GM08714 (cell line): Measurements from ENCODE around the gene CHST15.

ENCODE experiments used
- H3K4me3 ChIP-seq: fragments of 200-500 bp; sonication (Bioruptor generic); 2 replicates; pipeline ENCODE4 v1.5.1; 2014; ENCODE audit warnings: mild to moderate bottlenecking, low read length, inconsistent platforms
- ZNF274 ChIP-seq: IDR thresholded peaks from 2 replicates; pipeline ENCODE4 v1.6.1; 2012; ENCODE audit warnings: mild to moderate bottlenecking, low read depth, low read length

The CHST15 gene

DNA sequence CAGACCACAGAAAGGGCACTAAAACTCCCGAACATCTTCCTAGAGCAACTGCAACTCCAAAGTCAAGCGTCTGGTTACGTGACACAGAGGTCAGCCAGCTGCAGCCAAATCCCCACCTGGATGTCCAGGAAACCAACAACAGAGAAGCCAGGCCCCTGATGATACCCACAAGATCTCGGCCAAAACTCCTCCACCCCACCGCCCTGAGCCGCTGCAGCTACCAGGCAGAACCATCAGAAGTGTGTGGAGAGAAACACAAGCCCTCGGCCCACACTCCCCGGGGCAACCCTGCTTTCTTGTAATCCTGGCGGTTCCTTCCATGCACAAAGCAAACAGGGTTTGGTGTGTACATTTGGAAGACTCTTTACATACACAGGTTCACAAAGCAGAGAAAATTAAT, 8.7 kb downstream of the CHST15 start:
- no peak overlapping the region for H3K4me3 ChIP-seq
- no peak for TF ChIP-seq ZNF274

DNA sequence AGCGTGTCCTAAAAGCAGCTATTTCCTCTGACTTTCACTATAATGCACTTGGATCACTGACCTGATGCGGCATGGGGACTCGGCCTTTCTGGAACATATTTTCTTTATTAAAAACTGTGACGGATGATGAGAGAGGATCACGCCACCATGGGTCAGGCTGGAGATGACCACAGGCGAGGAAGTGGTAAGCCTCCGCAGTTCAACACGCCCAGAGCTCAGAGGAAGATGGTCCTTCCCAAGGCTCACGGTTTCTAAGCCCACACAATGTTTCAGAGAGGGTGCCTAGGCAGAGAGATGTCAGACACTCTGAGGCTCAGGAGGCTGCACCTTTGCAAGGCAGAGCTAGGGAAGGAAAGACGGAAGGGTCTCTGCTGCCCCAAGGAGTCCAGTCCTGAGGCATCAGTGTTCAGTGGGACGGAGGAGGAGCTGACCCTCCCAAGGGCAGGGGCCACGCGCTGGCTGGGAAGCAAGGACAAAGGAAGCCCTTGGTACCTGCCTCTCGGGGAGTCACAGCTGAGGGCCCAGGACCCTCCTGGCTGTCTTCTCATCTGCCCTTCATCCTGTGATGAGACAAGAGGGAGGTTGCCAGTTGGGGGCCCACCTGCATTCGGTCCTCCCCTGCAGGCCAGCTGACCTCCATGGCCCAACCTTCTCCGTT, 9.5 kb downstream of the CHST15 start:
- TF ChIP-seq ZNF274, result no peak
- no peak overlapping the region for H3K4me3 ChIP-seq

DNA sequence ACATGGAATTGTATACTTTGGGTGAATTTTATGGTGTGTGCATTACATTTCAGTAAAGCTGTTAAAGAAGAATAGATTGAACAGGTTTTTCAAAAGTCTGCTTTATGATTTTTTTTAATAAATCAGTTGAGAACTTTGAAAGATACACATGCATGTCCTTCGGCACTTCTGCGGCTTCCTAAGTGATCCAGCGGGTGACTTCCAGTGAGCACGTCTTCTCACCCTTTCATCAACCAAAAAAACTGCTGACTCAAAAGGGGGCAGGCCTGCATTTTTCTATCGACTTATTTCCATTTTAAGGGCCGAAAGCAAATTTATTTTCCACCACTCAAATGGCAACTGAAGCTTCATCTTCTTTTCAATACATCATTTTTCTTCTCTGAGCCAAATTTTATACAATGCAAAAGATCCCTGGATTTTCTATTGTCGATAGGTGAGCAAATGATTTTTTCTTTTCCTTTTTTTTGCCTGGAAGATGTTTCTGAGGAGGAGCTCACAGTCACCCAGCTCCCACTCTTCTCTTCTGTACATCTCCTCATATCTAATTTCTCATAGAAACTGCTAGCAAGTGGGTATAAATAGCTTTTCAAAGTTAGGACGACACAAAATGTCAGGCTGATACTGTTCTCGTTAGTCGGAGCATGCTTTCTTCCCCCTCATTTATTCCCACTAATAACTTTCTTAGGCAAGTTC, 10.2 kb downstream of the CHST15 start:
- no peak for TF ChIP-seq ZNF274
- H3K4me3 ChIP-seq, result no peak overlapping the region

DNA sequence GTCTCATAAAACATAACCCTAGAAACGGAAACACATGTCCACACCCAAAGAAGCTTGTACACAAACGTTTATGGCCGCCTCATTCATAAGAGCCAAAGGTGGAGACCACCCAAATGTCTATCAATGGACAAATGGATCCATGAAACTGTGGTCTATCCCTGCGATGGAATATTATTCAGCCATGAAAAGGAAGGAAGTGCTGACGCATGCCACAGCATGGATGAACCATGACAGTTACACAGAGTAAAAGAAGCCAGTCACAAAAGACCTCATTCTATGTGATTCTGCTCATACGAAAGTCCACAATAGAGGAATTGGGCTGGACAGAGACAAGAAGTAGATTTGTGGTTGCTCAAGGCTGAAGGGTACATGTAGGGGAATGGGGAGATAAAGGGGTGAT, 10.8 kb downstream of the CHST15 start:
- no peak for TF ChIP-seq ZNF274
- H3K4me3 ChIP-seq, result no peak overlapping the region

DNA sequence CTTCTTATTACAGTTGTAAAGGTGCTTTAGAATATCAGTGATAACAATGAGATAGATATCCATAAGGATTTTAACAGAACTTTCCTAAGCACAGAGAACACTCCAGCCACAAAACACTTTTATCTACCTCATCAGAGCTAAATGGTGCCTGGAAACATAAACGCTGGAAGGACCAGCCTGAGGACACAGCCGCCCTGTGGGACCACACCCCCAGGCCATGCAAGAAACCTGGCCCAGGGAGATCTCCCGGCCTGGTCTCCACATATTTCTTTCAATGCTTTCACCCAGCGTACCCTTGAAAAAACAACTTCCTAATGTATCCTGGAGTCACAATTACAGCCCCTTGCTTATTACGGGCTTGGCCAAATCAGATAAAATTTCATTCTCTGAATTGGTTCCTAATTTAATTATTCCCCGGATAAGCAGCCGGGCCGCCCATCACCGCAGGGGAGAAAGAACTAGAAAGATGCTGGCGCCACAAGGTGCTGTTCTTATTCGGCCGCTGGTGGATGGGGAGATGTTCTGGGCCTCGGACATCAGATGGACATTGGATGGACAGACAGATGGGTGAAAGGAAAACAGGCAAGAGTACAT, 11.8 kb downstream of the CHST15 start:
- H3K4me3 ChIP-seq, result no peak overlapping the region
- TF ChIP-seq ZNF274, result no peak

DNA sequence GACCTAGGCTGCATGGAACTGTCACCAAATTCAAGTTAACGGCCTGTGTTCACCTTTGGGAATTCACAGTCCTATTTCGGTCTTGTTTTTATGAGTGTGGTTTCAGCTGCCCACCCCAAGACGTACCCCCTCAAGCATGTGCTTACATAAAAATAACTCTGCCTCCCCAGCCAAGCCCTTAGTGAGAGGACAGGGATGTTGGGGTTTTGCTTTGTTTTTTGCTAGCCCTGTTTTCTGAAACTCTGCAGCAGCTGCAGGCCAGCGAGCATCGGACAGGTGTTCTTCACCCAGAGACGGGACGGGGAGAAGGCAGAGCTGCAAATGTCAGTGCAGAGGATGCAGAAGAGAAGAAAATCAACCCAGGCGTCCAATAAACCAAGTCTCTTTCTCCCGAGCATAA, 13.5 kb downstream of the CHST15 start:
- TF ChIP-seq ZNF274, result no peak
- no peak overlapping the region for H3K4me3 ChIP-seq

DNA sequence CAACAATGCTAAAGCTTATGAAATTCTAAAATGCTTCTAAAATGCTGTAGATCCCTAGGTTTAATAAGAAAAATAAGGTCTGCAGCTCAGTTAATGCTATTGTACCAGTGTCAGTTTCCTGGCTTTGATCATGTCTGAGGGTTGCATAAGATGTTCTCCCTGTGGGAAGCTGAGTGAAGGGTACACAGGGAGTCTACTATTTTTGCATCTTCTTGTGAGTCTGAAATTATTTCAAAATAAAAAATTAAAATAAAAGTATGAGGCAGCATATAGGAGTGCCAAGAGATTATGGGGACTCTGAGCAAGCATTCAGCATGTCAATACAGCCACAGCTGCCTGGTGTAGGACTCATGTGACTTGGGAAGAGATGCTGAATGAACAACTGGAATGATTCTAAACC, 14.7 kb downstream of the CHST15 start:
- no peak for TF ChIP-seq ZNF274
- no peak overlapping the region for H3K4me3 ChIP-seq

DNA sequence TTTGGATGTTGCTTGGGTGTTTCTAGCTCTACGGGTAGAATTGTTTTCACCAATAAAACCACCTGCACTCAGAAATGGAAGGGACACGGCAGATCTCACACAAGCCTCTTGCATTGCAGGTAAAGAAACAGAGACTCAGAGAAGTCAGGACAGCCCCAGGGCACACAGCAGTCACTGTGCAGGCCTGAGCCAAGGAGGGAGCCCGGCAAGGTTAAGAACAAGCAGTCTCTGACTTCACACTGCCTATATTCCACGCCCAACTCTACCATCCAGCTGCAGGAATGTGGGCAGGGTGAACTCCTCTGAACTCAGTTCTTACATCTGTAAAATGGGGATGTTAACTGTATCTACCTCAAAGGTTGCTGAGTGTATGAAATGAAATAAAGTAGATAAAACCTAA, 15.4 kb downstream of the CHST15 start:
- no peak overlapping the region for H3K4me3 ChIP-seq
- TF ChIP-seq ZNF274, result no peak

DNA sequence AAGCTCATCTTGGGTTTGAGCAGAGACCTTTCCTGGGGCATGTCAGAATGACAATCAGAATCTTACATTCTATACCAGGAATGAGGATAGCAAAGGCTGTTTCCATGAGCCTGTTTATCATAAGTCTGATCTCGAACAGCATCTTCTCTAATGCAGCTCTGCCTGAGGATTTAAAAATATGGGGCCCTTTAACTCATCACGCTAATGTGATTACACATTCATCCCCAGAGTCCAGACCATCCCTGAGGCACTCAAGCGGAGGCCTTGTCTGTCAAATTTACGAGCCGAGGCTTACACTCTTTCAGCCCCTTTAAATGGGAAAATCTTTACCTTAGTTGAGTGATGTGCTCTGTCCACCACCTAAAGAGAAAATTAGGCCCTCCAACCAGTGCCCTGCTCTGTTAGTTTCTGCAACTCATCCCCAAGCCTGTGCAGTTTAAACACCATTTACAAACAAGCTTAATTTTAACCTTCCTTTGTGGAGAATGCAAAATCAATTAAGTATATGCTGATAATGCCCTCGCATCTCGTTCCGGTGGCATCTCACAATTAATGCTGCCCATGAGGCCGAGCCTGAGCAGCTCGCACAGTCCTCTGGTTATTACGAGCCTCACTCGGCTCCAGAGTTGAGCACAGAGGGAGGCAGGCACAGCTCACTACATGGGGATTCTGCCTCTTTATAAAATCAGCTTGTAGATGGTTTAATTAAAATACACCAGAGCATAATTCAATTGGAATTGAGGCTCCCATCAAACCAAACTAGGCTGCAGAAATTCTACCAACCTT, 16.0 kb downstream of the CHST15 start:
- TF ChIP-seq ZNF274, result no peak
- no peak overlapping the region for H3K4me3 ChIP-seq

DNA sequence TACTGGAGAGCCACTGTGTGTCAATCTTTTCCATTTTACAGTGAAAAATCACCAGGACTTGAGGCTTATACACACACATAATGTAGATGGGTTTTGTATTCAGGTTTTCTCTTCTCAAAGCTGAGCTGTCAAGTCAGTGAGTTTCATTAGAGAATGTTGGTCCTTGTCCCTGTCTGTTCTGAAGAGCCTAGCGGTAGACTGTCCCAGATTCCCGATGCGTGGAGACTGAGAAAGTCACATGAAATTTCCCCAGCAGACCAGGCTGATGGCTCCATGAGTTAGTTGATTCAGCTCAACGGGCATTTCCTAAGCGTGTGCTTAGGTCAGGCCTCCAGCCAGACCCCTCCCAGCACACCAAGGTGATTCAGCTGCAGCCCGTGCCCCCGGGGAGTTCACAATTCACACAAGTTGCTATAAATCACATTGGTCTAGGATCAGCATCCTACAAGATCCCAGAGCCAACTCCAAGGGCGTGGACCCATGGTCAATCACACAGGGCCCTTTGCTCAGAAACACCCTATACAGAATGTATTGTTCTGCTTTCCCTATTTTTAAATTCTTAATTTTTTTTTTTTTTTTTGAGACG, 17.2 kb downstream of the CHST15 start:
- TF ChIP-seq ZNF274, result no peak
- no peak overlapping the region for H3K4me3 ChIP-seq

DNA sequence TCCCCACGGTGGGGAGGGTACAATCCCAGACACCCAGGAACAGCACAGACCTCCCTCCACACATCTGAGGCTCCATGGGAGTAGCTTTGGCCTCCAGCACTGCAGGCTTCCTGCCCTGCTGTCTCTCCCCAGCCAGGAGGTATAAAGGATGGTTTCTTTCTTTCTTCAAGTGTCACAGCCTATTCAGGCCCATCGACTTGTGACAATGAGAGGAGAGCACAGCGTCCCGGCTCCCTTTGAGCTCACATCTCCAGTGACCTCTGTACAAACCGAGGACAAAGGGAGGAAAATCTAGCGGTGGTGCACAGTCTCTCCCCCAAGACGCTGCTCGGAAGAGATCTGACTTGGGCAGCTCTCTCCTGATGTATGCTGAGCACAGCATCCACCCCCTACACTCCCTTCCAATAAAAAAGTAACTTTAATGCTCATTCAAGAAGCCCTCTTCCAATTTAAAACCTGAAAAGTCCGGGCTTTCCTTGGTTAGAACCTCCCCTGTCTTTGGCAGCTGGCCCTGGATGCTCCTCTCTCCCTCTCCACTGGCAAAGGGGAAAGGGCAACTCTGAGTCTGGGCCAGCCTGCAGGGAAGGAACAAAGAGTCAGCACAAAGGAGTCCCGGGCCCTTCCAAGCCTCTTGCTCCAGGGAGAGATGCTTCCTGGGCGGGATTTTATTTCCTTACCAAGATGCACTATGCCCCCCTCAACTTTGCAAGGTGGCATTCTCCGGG, 18.0 kb downstream of the CHST15 start:
- TF ChIP-seq ZNF274, result no peak
- no peak overlapping the region for H3K4me3 ChIP-seq

DNA sequence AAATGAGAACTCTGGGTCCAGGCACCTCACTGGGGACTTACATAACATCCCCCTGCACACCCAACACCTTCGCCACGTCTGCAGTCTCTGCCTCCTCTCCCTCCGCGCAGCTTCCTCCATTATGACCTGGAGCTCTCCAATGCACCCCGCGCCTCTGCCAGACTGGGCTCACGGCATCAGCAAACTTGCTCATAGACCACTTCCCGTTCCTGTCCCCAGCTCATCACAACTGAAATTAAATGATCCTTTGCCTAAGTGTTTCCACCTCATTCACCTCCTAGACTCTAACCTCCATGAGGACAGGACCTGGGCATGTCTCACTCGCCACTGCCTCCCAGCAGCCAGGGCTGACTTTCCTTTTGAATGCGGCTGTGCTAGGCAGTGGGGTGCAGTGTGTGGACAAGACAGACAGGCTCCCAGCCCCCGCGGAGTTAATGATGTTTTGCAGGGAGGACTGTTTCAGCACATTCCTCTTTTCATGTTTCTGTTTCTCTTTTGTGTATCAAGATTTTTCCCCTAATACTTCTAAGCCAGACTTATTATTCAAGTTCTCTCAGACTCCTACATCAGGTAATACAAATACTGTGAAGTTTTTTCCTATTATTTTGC, 18.8 kb downstream of the CHST15 start:
- no peak overlapping the region for H3K4me3 ChIP-seq
- no peak for TF ChIP-seq ZNF274

DNA sequence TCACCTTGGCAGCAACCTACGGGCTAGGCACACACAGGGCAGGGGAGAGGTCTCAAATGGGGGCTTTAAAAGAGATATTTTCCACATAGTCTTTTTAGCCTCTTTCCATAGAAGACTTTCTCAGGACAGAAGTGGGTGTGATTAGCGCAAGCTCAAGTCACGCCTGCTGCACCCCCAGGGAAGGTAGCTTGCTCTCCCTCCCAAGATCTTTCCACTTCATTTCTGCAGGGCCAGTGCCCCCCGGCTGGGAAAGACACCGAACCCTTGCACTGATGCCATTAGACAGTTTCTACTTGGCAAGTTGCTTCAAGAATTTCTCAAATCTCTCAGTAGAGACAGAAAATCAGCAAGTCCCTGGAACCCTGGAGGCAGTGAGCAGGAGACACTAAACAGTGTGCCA, 19.4 kb downstream of the CHST15 start:
- H3K4me3 ChIP-seq, result no peak overlapping the region

DNA sequence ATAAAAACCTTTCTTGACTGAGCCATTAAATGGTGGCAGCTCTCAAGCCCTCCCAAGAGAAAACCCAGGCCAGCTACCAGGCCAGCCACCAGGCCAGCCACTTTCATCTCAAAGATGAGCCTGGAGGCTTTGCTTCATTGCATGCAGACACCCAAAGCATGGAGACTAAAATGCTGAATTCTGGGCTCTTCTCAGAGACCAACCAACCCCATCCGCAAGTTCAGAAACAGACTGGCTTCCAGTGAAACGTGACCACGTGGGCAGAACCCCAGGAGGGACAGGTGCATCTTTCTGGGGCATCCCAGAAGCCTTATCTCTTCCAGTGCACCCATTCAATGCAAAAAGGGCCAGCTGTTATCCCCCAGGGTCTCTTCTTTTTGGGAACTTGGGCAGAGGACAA, 20.9 kb downstream of the CHST15 start:
- H3K4me3 ChIP-seq, result no peak overlapping the region
- no peak for TF ChIP-seq ZNF274

More for the DNA sequence above, 19.4 kb downstream of the CHST15 start:
- no peak for TF ChIP-seq ZNF274
